ENCODE measurements around the gene EIF4G1.

The EIF4G1 gene

GRCh38 chr3:184308744-184309143 lies 5.7 kb upstream of the EIF4G1 start:
- no peak overlapping the region for H3K27ac ChIP-seq (ENCODE audit: low read depth, low read length)
- H3K9ac ChIP-seq (ENCODE audit: low read depth, low read length), result no peak overlapping the region
- H3K9me3 ChIP-seq (ENCODE audit: control insufficient read depth, insufficient read depth, low read length), result no peaks in the 10 kb centered on the region
- H3K36me3 ChIP-seq (ENCODE audit: control insufficient read depth, insufficient read depth, low read length), result peaks cover 58% of the 10 kb centered on the region
- no peak overlapping the region for H3K4me3 ChIP-seq (ENCODE audit: low read depth, low read length)
- H3K27me3 ChIP-seq (ENCODE audit: control insufficient read depth, insufficient read depth, low read length), result no peaks in the 10 kb centered on the region
- H3K4me1 ChIP-seq (ENCODE audit: control insufficient read depth, insufficient read depth, low read length), result no peaks in the 10 kb centered on the region

GRCh38 chr3:184311633-184312032 lies 2.8 kb upstream of the EIF4G1 start:
- H3K9ac ChIP-seq (ENCODE audit: low read depth, low read length), result no peak overlapping the region
- H3K9me3 ChIP-seq (ENCODE audit: control insufficient read depth, insufficient read depth, low read length), result no peaks in the 10 kb centered on the region
- H3K27ac ChIP-seq (ENCODE audit: low read depth, low read length), result peak overlapping the region; percentile 6
- H3K27me3 ChIP-seq (ENCODE audit: control insufficient read depth, insufficient read depth, low read length), result no peaks in the 10 kb centered on the region
- H3K4me1 ChIP-seq (ENCODE audit: control insufficient read depth, insufficient read depth, low read length), result peaks cover 2% of the 10 kb centered on the region; the same call in 1 of the 2 replicates
- H3K36me3 ChIP-seq (ENCODE audit: control insufficient read depth, insufficient read depth, low read length), result peaks cover 34% of the 10 kb centered on the region
- H3K4me3 ChIP-seq (ENCODE audit: low read depth, low read length), result no peak overlapping the region

- no peaks in the 10 kb centered on the region for H3K9me3 ChIP-seq (ENCODE audit: control insufficient read depth, insufficient read depth, low read length)
- H3K4me1 ChIP-seq (ENCODE audit: control insufficient read depth, insufficient read depth, low read length), result peaks cover 12% of the 10 kb centered on the region; the same call in 1 of the 2 replicates
- peaks cover 40% of the 10 kb centered on the region for H3K36me3 ChIP-seq (ENCODE audit: control insufficient read depth, insufficient read depth, low read length)
- H3K9ac ChIP-seq (ENCODE audit: low read depth, low read length), result peak overlapping the region; percentile 94
- peak overlapping the region; percentile 94 for H3K4me3 ChIP-seq (ENCODE audit: low read depth, low read length)
- peak overlapping the region; percentile 93 for H3K27ac ChIP-seq (ENCODE audit: low read depth, low read length)
- H3K27me3 ChIP-seq (ENCODE audit: control insufficient read depth, insufficient read depth, low read length), result no peaks in the 10 kb centered on the region
These were observed 515 bp downstream of the EIF4G1 start for GRCh38 chr3:184314700-184315542.

- Histone ChIP-seq H3K36me3 (ENCODE audit: control insufficient read depth, insufficient read depth, low read length) (peaks cover 43% of the 10 kb centered on the region), H3K27ac (ENCODE audit: low read depth, low read length) (peak overlapping the region; percentile 93), H3K27me3 (ENCODE audit: control insufficient read depth, insufficient read depth, low read length) (no peaks in the 10 kb centered on the region), H3K9me3 (ENCODE audit: control insufficient read depth, insufficient read depth, low read length) (no peaks in the 10 kb centered on the region), H3K4me1 (ENCODE audit: control insufficient read depth, insufficient read depth, low read length) (peaks cover 12% of the 10 kb centered on the region; the same call in 1 of the 2 replicates), H3K4me3 (ENCODE audit: low read depth, low read length) (peak overlapping the region; percentile 94), H3K9ac (ENCODE audit: low read depth, low read length) (peak overlapping the region; percentile 94)
These were observed 1.1 kb downstream of the EIF4G1 start for GRCh38 chr3:184315543-184315867.

- H3K36me3 ChIP-seq (ENCODE audit: control insufficient read depth, insufficient read depth, low read length), result peaks cover 48% of the 10 kb centered on the region
- H3K9me3 ChIP-seq (ENCODE audit: control insufficient read depth, insufficient read depth, low read length), result no peaks in the 10 kb centered on the region
- H3K4me1 ChIP-seq (ENCODE audit: control insufficient read depth, insufficient read depth, low read length), result peaks cover 12% of the 10 kb centered on the region; the same call in 1 of the 2 replicates
- H3K27ac ChIP-seq (ENCODE audit: low read depth, low read length), result peak overlapping the region; percentile 24
- H3K4me3 ChIP-seq (ENCODE audit: low read depth, low read length), result peak overlapping the region; percentile 94
- H3K27me3 ChIP-seq (ENCODE audit: control insufficient read depth, insufficient read depth, low read length), result no peaks in the 10 kb centered on the region
- no peak overlapping the region; the same call in 1 of the 2 replicates for H3K9ac ChIP-seq (ENCODE audit: low read depth, low read length)
These were observed 1.7 kb downstream of the EIF4G1 start for GRCh38 chr3:184315871-184316661.

GRCh38 chr3:184316792-184317191 lies 2.4 kb downstream of the EIF4G1 start:
- Histone ChIP-seq H3K9me3 (ENCODE audit: control insufficient read depth, insufficient read depth, low read length) (no peaks in the 10 kb centered on the region), H3K9ac (ENCODE audit: low read depth, low read length) (peak overlapping the region; percentile 20; the same call in 1 of the 2 replicates), H3K27ac (ENCODE audit: low read depth, low read length) (no peak overlapping the region), H3K4me3 (ENCODE audit: low read depth, low read length) (peak overlapping the region; percentile 94), H3K4me1 (ENCODE audit: control insufficient read depth, insufficient read depth, low read length) (peaks cover 12% of the 10 kb centered on the region; the same call in 1 of the 2 replicates), H3K36me3 (ENCODE audit: control insufficient read depth, insufficient read depth, low read length) (peaks cover 56% of the 10 kb centered on the region), H3K27me3 (ENCODE audit: control insufficient read depth, insufficient read depth, low read length) (no peaks in the 10 kb centered on the region)

- Histone ChIP-seq H3K36me3 (ENCODE audit: control insufficient read depth, insufficient read depth, low read length) (peaks cover 60% of the 10 kb centered on the region), H3K4me3 (ENCODE audit: low read depth, low read length) (peak overlapping the region; percentile 94; the same call in 1 of the 2 replicates), H3K27ac (ENCODE audit: low read depth, low read length) (no peak overlapping the region), H3K9ac (ENCODE audit: low read depth, low read length) (no peak overlapping the region), H3K4me1 (ENCODE audit: control insufficient read depth, insufficient read depth, low read length) (peaks cover 12% of the 10 kb centered on the region; the same call in 1 of the 2 replicates), H3K27me3 (ENCODE audit: control insufficient read depth, insufficient read depth, low read length) (no peaks in the 10 kb centered on the region), H3K9me3 (ENCODE audit: control insufficient read depth, insufficient read depth, low read length) (no peaks in the 10 kb centered on the region)
These were observed 2.8 kb downstream of the EIF4G1 start for GRCh38 chr3:184317201-184317600.

GRCh38 chr3:184320104-184320445 lies 5.7 kb downstream of the EIF4G1 start:
- Histone ChIP-seq H3K4me1 (ENCODE audit: control insufficient read depth, insufficient read depth, low read length) (peaks cover 12% of the 10 kb centered on the region; the same call in 1 of the 2 replicates), H3K27me3 (ENCODE audit: control insufficient read depth, insufficient read depth, low read length) (no peaks in the 10 kb centered on the region), H3K9ac (ENCODE audit: low read depth, low read length) (no peak overlapping the region), H3K27ac (ENCODE audit: low read depth, low read length) (no peak overlapping the region), H3K4me3 (ENCODE audit: low read depth, low read length) (no peak overlapping the region), H3K9me3 (ENCODE audit: control insufficient read depth, insufficient read depth, low read length) (no peaks in the 10 kb centered on the region), H3K36me3 (ENCODE audit: control insufficient read depth, insufficient read depth, low read length) (peaks cover 89% of the 10 kb centered on the region)

GRCh38 chr3:184321666-184322065 lies 7.3 kb downstream of the EIF4G1 start:
- Histone ChIP-seq H3K9ac (ENCODE audit: low read depth, low read length) (no peak overlapping the region), H3K4me1 (ENCODE audit: control insufficient read depth, insufficient read depth, low read length) (peaks cover 10% of the 10 kb centered on the region; the same call in 1 of the 2 replicates), H3K4me3 (ENCODE audit: low read depth, low read length) (no peak overlapping the region), H3K36me3 (ENCODE audit: control insufficient read depth, insufficient read depth, low read length) (peaks cover 100% of the 10 kb centered on the region), H3K9me3 (ENCODE audit: control insufficient read depth, insufficient read depth, low read length) (no peaks in the 10 kb centered on the region), H3K27ac (ENCODE audit: low read depth, low read length) (no peak overlapping the region), H3K27me3 (ENCODE audit: control insufficient read depth, insufficient read depth, low read length) (no peaks in the 10 kb centered on the region)

GRCh38 chr3:184322731-184323487 lies 8.5 kb downstream of the EIF4G1 start:
- Histone ChIP-seq H3K4me3 (ENCODE audit: low read depth, low read length) (no peak overlapping the region), H3K9ac (ENCODE audit: low read depth, low read length) (no peak overlapping the region), H3K27me3 (ENCODE audit: control insufficient read depth, insufficient read depth, low read length) (no peaks in the 10 kb centered on the region), H3K9me3 (ENCODE audit: control insufficient read depth, insufficient read depth, low read length) (no peaks in the 10 kb centered on the region), H3K36me3 (ENCODE audit: control insufficient read depth, insufficient read depth, low read length) (peaks cover 100% of the 10 kb centered on the region), H3K4me1 (ENCODE audit: control insufficient read depth, insufficient read depth, low read length) (no peaks in the 10 kb centered on the region), H3K27ac (ENCODE audit: low read depth, low read length) (no peak overlapping the region)

Measured in HUES48 (cell line).